ENCODE measurements around the gene MAP1LC3A.
A peak's percentile ranks its signal among the peaks of the same experiment; 100 is the strongest.
"Not testable (repeated sequence)": the region's sequence is repeated elsewhere in the genome, so short reads cannot be mapped to it uniquely, and the experiment has no call there.

MAP1LC3A gene

GRCh38 chr20:34558320-34559218 is at the start of gene MAP1LC3A:
Gene MAP1LC3A, plus strand, starts transcription at chr20:34558718. Its CDS starts 151 bp downstream, at chr20:34558869.
- DNase-seq, result peak; percentile 94

- DNase-seq, result no peak
Measured at GRCh38 chr20:34510575-34510974, 47.9 kb upstream of the MAP1LC3A start.

- no peak for DNase-seq
Measured at GRCh38 chr20:34511891-34512265, 46.6 kb upstream of the MAP1LC3A start.

- no peak for DNase-seq
Measured at GRCh38 chr20:34512266-34512954, 46.1 kb upstream of the MAP1LC3A start.

- DNase-seq, result no peak
Measured at GRCh38 chr20:34512955-34513419, 45.5 kb upstream of the MAP1LC3A start.

- DNase-seq, result not testable (repeated sequence)
Measured at GRCh38 chr20:34514034-34514433, 44.5 kb upstream of the MAP1LC3A start.

GRCh38 chr20:34514897-34515483 is 43.5 kb upstream of the MAP1LC3A start:
- no peak for DNase-seq

- DNase-seq, result peak; percentile 61
Measured at GRCh38 chr20:34515484-34516246, 42.9 kb upstream of the MAP1LC3A start.

- peak; percentile 96 for DNase-seq
Measured at GRCh38 chr20:34516247-34517113, 42.0 kb upstream of the MAP1LC3A start, which contains the start of gene DYNLRB1. Gene DYNLRB1, plus strand, starts transcription at chr20:34516422. Its CDS starts 37 bp downstream, at chr20:34516459.

- DNase-seq, result no peak
Measured at GRCh38 chr20:34517114-34517505, 41.4 kb upstream of the MAP1LC3A start.

GRCh38 chr20:34518863-34519262 is 39.7 kb upstream of the MAP1LC3A start:
- DNase-seq, result not testable (repeated sequence)

GRCh38 chr20:34519841-34520240 is 38.7 kb upstream of the MAP1LC3A start:
- not testable (repeated sequence) for DNase-seq

- peak; percentile 69 for DNase-seq
Measured at GRCh38 chr20:34522969-34523871, 35.3 kb upstream of the MAP1LC3A start.

GRCh38 chr20:34524426-34524825 is 34.1 kb upstream of the MAP1LC3A start:
- no peak for DNase-seq

- no peak for DNase-seq
Measured at GRCh38 chr20:34525342-34525708, 33.2 kb upstream of the MAP1LC3A start.

- peak; percentile 100 for DNase-seq
Measured at GRCh38 chr20:34525709-34526416, 32.7 kb upstream of the MAP1LC3A start.

- peak; percentile 43 for DNase-seq
Measured at GRCh38 chr20:34526466-34526865, 32.1 kb upstream of the MAP1LC3A start.

GRCh38 chr20:34527016-34527415 is 31.5 kb upstream of the MAP1LC3A start:
- no peak for DNase-seq

GRCh38 chr20:34528921-34529297 is 29.6 kb upstream of the MAP1LC3A start:
- no peak for DNase-seq

- no peak for DNase-seq
Measured at GRCh38 chr20:34529742-34530141, 28.8 kb upstream of the MAP1LC3A start.
